Activated naive CD8-positive, alpha-beta T cell treated with anti-CD3 and anti-CD28 coated beads for 36 hours (primary cell): ENCODE data around the gene PLXNB3. TPM values are rescaled to one million over a fixed set of nuclear protein-coding genes. Genes with fewer than 3 reads are reported as not detected.

Experiments
- DNase-seq: peaks from one replicate; pipeline ENCODE4 v3.0.0; 2021
- H3K27ac Mint-ChIP-seq: one replicate; pipeline ENCODE4 v1.8.0; 2022; ENCODE audit warnings: mild to moderate bottlenecking, moderate library complexity, mixed read lengths
- H3K27me3 Mint-ChIP-seq: one replicate; pipeline ENCODE4 v1.8.0; 2022; ENCODE audit warnings: mild to moderate bottlenecking, mixed read lengths
- H3K36me3 Mint-ChIP-seq: one replicate; pipeline ENCODE4 v1.8.0; 2021; ENCODE audit warnings: mild to moderate bottlenecking, mixed read lengths
- H3K4me1 Mint-ChIP-seq: one replicate; pipeline ENCODE4 v1.8.0; 2021; ENCODE audit warnings: mixed read lengths
- H3K4me3 Mint-ChIP-seq: one replicate; pipeline ENCODE4 v1.8.0; 2022; ENCODE audit warnings: mild to moderate bottlenecking, moderate library complexity, mixed read lengths
- H3K9me3 Mint-ChIP-seq: one replicate; pipeline ENCODE4 v1.8.0; 2022; ENCODE audit warnings: mixed read lengths
- total RNA-seq, 2 experiments: library from RNA; stranded (reverse); gene quantifications; one replicate each; pipeline ENCODE4 v1.2.3, GENCODE V29; 2021

PLXNB3 gene
- total RNA-seq, 2 experiments from 2014 or later, result 2.8 to 4.2 TPM

DNA sequence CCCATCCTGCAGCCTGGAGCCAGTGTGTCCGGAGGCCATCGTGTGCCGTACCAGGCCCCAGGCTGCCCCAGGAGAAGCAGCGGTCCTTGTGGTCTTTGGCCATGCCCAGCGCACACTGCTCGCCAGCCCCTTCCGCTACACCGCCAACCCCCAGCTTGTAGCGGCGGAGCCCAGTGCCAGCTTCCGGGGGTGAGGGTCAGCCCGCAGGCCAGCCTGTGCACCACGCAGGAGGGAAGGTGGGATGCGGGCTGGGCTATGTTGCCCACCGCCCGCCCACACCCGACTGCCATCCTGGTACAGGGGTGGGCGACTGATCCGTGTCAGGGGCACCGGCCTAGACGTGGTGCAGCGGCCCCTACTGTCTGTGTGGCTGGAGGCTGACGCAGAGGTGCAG lies 9.2 kb downstream of the PLXNB3 start:
- Mint-ChIP-seq H3K27me3 (no peaks in the 10 kb centered on the region), H3K27ac (no peak overlapping the region), H3K9me3 (no peaks in the 10 kb centered on the region), H3K4me1 (no peaks in the 10 kb centered on the region), H3K4me3 (no peak overlapping the region), H3K36me3 (no peaks in the 10 kb centered on the region)
- DNase-seq, result no peak

DNA sequence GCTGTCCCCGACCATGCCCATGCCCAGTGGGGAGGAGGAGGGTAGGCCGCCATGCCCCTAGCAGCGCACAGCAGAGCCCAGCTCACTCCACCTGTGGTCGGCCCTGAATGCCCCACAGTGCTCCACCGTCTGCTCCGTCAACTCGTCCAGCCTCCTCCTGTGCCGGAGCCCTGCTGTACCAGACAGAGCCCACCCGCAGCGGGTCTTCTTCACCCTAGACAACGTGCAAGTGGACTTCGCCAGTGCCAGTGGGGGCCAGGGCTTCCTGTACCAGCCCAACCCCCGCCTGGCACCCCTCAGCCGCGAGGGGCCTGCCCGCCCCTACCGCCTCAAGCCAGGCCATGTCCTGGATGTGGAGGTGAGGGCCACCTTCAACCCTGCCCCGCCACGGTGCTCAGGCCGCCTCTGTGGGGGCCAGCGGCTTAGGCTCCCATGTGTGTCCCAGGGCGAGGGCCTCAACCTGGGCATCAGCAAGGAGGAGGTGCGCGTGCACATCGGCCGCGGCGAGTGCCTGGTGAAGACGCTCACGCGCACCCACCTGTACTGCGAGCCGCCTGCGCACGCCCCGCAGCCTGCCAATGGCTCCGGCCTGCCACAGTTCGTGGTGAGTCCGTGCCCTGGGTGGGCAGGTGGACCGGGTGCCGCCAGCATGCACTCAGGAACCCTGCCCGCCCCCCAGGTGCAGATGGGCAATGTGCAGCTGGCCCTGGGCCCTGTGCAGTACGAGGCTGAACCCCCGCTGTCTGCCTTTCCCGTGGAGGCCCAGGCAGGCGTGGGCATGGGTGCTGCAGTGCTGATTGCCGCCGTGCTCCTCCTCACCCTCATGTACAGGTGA lies 9.9 kb downstream of the PLXNB3 start:
- no peak for DNase-seq
- no peak overlapping the region for H3K4me3 Mint-ChIP-seq
- no peaks in the 10 kb centered on the region for H3K9me3 Mint-ChIP-seq
- H3K27ac Mint-ChIP-seq, result no peak overlapping the region
- H3K4me1 Mint-ChIP-seq, result no peaks in the 10 kb centered on the region
- no peaks in the 10 kb centered on the region for H3K36me3 Mint-ChIP-seq
- H3K27me3 Mint-ChIP-seq, result no peaks in the 10 kb centered on the region

DNA sequence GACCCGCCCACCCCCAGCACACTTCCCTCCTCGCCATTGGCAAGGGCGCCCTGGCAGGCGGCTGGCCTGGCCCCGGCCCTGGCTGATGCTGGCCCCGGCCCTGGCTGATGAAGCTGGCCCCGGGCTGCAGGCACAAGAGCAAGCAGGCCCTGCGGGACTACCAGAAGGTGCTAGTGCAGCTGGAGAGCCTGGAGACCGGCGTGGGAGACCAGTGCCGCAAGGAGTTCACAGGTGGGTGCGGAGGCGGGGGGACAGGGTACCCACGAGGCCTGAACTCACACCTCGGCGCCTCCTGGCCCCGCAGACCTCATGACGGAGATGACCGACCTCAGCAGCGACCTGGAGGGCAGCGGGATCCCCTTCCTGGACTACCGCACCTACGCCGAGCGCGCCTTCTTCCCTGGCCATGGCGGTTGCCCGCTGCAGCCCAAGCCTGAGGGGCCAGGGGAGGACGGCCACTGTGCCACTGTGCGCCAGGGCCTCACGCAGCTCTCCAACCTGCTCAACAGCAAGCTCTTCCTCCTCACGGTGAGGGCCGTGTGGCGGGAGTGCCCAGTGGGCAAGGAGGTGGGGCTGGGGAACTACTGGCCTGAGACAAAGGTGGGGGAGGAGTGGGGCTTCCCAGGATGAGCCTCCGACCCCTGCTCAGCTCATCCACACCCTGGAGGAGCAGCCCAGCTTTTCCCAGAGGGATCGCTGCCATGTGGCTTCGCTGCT lies 10.7 kb downstream of the PLXNB3 start:
- no peak for DNase-seq
- H3K36me3 Mint-ChIP-seq, result no peaks in the 10 kb centered on the region
- H3K27ac Mint-ChIP-seq, result no peak overlapping the region
- no peaks in the 10 kb centered on the region for H3K9me3 Mint-ChIP-seq
- H3K4me3 Mint-ChIP-seq, result no peak overlapping the region
- no peaks in the 10 kb centered on the region for H3K4me1 Mint-ChIP-seq
- no peaks in the 10 kb centered on the region for H3K27me3 Mint-ChIP-seq

DNA sequence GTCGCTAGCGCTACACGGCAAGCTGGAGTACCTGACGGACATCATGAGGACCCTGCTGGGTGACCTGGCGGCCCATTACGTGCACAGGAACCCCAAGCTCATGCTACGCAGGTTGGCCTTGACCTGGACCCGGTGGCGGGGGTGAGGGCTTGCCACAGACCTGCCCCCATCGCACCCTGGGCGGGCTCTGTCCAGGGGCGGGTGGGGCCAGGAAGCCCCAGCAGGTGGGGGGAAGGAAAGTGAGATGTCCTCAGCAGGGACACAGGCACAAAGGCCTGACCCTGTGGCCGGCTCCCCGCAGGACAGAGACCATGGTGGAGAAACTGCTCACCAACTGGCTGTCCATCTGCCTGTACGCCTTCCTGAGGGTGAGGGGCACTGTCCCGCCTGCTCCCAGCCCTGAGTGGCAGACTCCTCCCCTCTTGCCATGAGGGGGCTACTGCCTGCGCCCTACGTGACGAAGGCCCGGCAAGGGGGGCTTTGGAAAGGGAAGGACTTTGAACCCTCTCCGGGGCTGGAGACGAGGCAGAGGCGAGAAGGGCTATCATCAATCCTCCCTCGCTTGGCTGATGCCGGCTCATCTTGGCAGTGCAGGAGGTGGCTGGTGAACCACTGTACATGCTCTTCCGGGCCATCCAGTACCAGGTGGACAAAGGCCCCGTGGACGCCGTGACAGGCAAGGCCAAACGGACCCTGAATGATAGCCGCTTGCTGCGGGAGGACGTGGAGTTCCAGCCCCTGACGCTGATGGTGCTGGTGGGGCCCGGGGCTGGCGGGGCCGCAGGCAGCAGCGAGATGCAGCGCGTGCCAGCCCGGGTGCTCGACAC lies 11.5 kb downstream of the PLXNB3 start:
- no peaks in the 10 kb centered on the region for H3K36me3 Mint-ChIP-seq
- no peaks in the 10 kb centered on the region for H3K4me1 Mint-ChIP-seq
- no peaks in the 10 kb centered on the region for H3K9me3 Mint-ChIP-seq
- no peak overlapping the region for H3K4me3 Mint-ChIP-seq
- DNase-seq, result no peak
- H3K27ac Mint-ChIP-seq, result no peak overlapping the region
- H3K27me3 Mint-ChIP-seq, result no peaks in the 10 kb centered on the region

DNA sequence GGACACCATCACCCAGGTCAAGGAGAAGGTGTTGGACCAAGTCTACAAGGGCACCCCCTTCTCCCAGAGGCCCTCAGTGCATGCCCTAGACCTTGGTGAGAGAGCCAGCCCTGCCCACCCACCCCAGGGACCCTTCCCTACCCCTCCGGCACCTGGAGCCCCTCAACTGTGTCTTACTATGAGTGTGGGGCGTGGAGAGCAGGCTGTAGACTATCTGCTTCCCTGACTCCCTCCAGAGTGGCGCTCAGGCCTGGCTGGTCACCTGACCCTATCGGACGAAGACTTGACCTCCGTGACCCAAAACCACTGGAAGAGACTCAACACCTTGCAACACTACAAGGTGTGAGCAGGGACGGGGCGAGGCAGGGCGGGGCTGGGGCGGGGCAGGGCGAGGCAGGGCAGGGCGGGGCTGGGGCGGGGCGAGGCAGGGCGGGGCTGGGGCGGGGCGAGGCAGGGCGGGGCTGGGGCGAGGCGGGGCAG lies 12.1 kb downstream of the PLXNB3 start:
- no peaks in the 10 kb centered on the region for H3K4me1 Mint-ChIP-seq
- H3K9me3 Mint-ChIP-seq, result no peaks in the 10 kb centered on the region
- H3K27ac Mint-ChIP-seq, result no peak overlapping the region
- H3K36me3 Mint-ChIP-seq, result no peaks in the 10 kb centered on the region
- DNase-seq, result no peak
- no peaks in the 10 kb centered on the region for H3K27me3 Mint-ChIP-seq
- H3K4me3 Mint-ChIP-seq, result no peak overlapping the region

DNA sequence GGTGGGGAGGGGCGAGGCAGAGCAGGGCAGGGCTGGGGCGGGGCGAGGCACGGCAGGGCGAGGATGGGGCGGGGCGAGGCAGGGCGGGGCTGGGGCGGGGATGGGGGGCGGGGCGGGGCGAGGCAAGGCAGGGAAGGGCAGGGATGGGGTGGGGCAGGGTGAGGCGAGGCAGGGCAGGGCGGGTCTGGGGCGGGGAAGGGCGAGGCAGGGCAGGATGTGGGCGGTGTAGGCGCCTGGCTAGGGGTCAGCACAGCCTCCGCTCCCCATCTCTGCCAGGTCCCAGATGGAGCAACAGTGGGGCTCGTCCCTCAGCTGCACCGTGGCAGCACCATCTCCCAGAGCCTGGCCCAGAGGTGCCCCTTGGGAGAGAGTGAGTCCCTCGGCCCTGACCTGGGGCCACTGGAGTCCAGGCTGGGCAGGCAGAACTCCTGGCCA lies 12.6 kb downstream of the PLXNB3 start:
- Mint-ChIP-seq H3K4me3 (no peak overlapping the region), H3K27ac (no peak overlapping the region), H3K4me1 (no peaks in the 10 kb centered on the region), H3K27me3 (no peaks in the 10 kb centered on the region), H3K36me3 (no peaks in the 10 kb centered on the region), H3K9me3 (no peaks in the 10 kb centered on the region)
- no peak for DNase-seq

DNA sequence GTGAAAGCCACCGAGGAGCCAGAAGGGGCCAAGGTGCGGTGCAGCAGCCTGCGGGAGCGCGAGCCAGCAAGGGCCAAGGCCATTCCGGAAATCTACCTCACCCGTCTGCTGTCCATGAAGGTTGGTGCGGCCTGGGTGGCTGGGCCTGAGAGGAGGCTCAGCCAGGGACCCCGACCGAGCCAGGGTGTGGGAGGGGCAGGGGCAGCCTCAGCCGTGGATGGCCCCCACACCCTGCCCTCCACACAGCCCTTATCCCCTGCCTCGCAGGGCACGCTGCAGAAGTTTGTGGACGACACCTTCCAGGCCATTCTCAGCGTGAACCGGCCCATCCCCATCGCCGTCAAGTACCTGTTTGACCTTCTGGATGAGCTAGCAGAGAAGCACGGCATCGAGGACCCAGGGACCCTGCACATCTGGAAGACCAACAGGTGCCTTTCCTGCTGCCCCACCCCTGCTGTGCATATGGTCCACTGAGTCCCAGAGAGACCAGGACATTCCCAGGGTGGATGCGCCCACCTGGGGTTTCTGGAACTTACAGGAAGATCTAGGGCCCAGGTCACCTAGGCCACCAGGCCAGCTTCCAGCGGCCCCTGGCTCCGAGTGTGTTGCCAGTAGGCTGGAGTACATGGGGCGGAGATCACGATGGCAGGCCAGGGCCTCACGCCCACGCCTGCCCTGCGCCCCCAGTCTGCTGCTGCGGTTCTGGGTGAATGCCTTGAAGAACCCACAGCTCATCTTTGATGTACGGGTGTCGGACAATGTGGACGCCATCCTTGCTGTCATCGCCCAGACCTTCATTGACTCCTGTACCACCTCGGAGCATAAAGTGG lies 13.4 kb downstream of the PLXNB3 start:
- DNase-seq, result no peak
- Mint-ChIP-seq H3K4me3 (no peak overlapping the region), H3K36me3 (no peaks in the 10 kb centered on the region), H3K27me3 (no peaks in the 10 kb centered on the region), H3K4me1 (no peaks in the 10 kb centered on the region), H3K27ac (no peak overlapping the region), H3K9me3 (no peaks in the 10 kb centered on the region)

DNA sequence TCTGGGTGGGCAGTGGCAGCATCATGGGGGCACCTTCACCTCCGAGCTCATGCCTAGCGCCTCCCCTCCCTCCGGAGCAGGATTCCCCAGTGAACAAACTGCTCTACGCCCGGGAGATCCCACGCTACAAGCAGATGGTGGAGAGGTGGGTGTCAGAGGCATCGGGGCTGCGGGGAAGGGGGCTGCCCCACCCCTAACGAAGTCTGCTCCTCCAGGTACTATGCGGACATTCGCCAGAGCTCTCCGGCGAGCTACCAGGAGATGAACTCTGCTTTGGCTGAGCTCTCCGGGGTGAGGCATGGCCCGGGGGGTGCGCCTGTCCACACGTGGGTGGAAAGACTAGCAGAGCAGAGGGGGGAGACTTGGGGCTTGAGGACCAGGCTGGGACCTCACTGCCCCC lies 14.1 kb downstream of the PLXNB3 start:
- no peak for DNase-seq
- Mint-ChIP-seq H3K27me3 (no peaks in the 10 kb centered on the region), H3K4me1 (no peaks in the 10 kb centered on the region), H3K36me3 (no peaks in the 10 kb centered on the region), H3K4me3 (no peak overlapping the region), H3K9me3 (no peaks in the 10 kb centered on the region), H3K27ac (no peak overlapping the region)

DNA sequence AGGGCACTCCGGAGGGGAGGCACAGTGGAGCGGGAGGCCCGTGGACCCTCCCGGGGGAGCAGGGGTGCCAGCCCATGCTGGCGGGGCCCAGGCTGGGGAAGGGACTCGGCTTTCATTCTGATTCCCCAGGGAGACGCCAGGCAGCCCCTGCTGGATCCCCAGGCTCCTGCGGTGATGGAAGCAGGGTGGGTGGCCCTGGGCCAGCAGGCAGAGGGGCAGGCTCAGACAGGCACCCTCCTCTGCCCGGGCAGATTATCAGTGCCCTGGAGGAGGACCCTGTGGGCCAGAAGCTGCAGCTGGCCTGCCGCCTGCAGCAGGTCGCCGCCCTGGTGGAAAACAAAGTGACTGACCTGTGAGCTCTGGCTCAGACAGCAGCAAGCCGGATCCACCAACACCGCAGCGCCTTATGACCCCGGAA lies 14.6 kb downstream of the PLXNB3 start:
- H3K36me3 Mint-ChIP-seq, result no peaks in the 10 kb centered on the region
- DNase-seq, result no peak
- no peaks in the 10 kb centered on the region for H3K27me3 Mint-ChIP-seq
- no peak overlapping the region for H3K27ac Mint-ChIP-seq
- no peaks in the 10 kb centered on the region for H3K4me1 Mint-ChIP-seq
- no peak overlapping the region for H3K4me3 Mint-ChIP-seq
- H3K9me3 Mint-ChIP-seq, result no peaks in the 10 kb centered on the region

DNA sequence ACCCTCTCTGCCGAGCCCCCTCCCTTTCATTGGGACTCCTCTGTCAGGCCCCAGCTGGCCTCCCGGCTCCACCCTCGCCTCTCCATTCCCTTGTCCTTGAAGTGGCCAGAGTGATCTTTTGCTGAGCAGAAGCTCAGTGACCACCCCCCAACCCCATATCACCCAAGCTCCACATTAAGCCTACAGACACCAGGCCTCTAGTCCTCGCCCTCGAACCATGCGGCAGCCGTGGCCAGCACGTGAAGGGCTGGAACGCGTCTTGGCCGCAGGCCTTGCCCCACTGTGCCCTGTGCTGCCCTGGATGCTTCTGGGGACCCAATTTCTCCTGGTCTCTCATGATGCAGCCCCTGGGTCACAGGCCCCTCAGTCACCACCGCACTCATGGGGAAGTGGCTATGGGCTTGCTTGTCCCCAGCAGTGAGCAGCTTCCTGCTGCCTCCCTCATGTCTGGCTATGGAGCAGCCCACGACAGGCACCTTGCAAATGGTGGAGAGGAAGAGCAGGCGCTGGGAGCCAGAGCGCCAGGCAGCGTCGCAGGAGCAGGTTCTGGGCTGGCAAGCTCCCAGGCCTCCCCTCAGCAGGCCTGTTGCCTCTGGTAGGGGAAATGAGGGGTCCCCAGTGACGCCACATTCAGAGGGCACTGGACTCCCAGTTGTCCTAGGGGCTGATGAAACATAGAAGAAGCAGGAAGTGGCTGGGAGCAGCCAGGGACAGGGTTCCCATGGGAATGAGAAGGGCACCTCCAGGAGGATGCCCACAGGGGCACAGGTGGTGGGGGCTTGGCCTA lies 16.0 kb downstream of the PLXNB3 start:
- Mint-ChIP-seq H3K36me3 (no peaks in the 10 kb centered on the region), H3K27ac (no peak overlapping the region), H3K4me3 (no peak overlapping the region)

DNA sequence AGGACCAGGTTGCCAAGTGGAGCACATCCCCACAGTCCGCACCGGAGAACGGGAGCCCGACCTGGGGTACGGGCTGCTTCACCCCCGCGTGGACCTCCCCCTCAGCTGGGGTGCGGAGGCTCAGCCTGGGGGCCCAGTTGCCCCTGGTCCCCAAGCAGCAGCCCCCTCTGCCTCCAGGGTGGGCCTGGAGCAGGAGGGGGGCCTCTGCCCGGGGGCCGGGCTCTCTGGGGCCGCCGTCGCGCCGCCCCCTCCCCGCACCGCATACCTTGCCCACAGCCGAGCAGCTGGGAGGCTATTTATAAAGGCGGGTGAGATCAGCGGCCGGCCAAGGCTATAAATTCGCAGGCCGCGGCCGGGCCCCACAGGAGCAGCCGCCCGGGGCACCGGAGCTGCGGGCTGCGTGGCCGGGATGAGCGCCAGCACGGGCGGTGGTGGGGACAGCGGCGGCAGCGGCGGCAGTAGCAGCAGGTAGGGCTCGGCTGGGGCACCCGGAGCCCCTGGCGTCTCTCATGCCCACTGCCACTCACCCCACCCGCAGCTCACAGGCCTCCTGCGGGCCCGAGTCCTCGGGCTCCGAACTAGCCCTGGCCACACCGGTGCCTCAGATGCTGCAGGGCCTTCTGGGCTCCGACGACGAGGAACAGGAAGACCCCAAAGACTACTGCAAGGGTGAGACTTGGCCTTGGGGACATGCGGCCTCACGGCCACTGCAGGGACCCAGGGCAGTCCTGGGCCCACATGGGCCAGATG lies 16.8 kb downstream of the PLXNB3 start, which contains the start of gene SRPK3:
Gene SRPK3, plus strand, starts transcription at position 364 of the 750 bp plus-strand sequence. Its CDS starts 46 bp downstream, at position 410.
- Mint-ChIP-seq H3K9me3 (no peaks in the 10 kb centered on the region), H3K4me1 (no peaks in the 10 kb centered on the region), H3K27me3 (no peaks in the 10 kb centered on the region), H3K27ac (no peak within 1 kb of the TSS), H3K36me3 (no peaks in the 10 kb centered on the region), H3K4me3 (no peak within 1 kb of the TSS)
- no peak for DNase-seq

More for the DNA sequence above, 16.0 kb downstream of the PLXNB3 start:
- Mint-ChIP-seq H3K9me3 (no peaks in the 10 kb centered on the region), H3K4me1 (no peaks in the 10 kb centered on the region), H3K27me3 (no peaks in the 10 kb centered on the region)
- no peak for DNase-seq

DNA sequence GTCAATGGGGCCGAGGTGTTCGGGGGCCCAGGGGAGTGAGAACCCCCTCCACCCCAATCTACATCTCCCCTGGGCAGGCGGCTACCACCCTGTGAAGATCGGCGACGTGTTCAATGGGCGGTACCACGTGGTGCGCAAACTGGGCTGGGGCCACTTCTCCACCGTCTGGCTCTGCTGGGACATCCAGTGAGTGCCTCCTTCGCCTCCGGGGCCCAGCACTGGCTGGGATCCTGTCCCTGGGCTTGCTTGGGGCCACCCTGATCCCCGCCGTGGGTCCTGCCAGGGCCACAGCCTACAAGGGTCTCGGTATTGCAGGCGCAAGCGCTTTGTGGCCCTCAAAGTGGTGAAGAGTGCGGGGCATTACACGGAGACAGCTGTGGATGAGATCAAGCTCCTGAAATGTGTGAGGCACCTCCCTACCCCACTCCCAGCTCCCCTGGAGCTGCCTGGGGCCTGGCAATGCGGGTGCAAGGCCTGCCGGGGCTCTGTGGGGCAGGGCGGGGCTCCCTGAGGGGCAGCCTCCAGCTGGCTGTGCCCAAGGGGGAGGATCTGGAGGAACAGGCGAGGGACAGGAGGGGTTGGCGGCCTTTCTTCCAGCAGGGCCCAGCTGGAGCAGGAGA lies 17.5 kb downstream of the PLXNB3 start:
- no peak overlapping the region for H3K27ac Mint-ChIP-seq
- H3K9me3 Mint-ChIP-seq, result no peaks in the 10 kb centered on the region
- H3K4me3 Mint-ChIP-seq, result no peak overlapping the region
- no peaks in the 10 kb centered on the region for H3K36me3 Mint-ChIP-seq
- no peak for DNase-seq
- no peaks in the 10 kb centered on the region for H3K27me3 Mint-ChIP-seq
- H3K4me1 Mint-ChIP-seq, result no peaks in the 10 kb centered on the region

DNA sequence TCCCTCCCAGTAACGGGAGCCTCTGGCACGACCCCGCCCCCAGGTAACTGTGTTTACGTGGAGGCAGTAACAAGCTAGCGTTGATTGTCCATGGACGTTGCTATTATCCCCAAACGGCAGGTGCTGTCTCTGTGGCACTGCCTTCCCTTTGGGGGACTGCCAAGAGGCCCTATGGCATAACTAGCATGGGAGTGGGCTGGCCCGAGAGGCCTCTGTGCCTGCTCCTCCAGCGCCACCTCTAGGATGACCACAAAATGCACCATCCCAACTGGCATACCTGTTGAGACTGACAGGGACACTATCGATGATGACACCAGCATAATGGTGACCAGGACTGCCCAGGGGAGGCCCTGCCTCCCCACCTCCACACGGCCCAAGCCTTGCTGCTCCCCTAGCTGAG lies 18.3 kb downstream of the PLXNB3 start:
- H3K36me3 Mint-ChIP-seq, result no peaks in the 10 kb centered on the region
- no peak for DNase-seq
- no peaks in the 10 kb centered on the region for H3K4me1 Mint-ChIP-seq
- no peaks in the 10 kb centered on the region for H3K9me3 Mint-ChIP-seq
- H3K27me3 Mint-ChIP-seq, result no peaks in the 10 kb centered on the region
- no peak overlapping the region for H3K4me3 Mint-ChIP-seq
- no peak overlapping the region for H3K27ac Mint-ChIP-seq
